ENCODE results near the gene TMEM9.

GRCh38 chr1:201127755-201128455 lies 26.4 kb downstream of the TMEM9 start:
- TF ChIP-seq CTCF (IDR thresholded peaks at IDR 0.05) (no peak), POLR2AphosphoS5 (IDR thresholded peaks at IDR 0.05; ENCODE audit: low read depth, low read length) (no peak)
- TF ChIP-seq, protein P1, sequence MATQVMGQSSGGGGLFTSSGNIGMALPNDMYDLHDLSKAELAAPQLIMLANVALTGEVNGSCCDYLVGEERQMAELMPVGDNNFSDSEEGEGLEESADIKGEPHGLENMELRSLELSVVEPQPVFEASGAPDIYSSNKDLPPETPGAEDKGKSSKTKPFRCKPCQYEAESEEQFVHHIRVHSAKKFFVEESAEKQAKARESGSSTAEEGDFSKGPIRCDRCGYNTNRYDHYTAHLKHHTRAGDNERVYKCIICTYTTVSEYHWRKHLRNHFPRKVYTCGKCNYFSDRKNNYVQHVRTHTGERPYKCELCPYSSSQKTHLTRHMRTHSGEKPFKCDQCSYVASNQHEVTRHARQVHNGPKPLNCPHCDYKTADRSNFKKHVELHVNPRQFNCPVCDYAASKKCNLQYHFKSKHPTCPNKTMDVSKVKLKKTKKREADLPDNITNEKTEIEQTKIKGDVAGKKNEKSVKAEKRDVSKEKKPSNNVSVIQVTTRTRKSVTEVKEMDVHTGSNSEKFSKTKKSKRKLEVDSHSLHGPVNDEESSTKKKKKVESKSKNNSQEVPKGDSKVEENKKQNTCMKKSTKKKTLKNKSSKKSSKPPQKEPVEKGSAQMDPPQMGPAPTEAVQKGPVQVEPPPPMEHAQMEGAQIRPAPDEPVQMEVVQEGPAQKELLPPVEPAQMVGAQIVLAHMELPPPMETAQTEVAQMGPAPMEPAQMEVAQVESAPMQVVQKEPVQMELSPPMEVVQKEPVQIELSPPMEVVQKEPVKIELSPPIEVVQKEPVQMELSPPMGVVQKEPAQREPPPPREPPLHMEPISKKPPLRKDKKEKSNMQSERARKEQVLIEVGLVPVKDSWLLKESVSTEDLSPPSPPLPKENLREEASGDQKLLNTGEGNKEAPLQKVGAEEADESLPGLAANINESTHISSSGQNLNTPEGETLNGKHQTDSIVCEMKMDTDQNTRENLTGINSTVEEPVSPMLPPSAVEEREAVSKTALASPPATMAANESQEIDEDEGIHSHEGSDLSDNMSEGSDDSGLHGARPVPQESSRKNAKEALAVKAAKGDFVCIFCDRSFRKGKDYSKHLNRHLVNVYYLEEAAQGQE (IDR thresholded peaks at IDR 0.05; ENCODE audit: insufficient read depth in 1 of 2, low read depth in 2 of 2, low read length in 1 of 2), result no peak
